ENCODE results near the gene ABHD14A. TPM values are rescaled to one million over a fixed set of nuclear protein-coding genes. Genes with fewer than 3 reads are reported as not detected.
A peak's percentile ranks its signal among the peaks of the same experiment; 100 is the strongest.

ABHD14A gene
- total and polyA plus RNA-seq, 2 of the 13 experiments (the other 11 are each of a cell fraction or from before 2014, with no cell fraction given) = 29.5 to 46.9 TPM

DNA sequence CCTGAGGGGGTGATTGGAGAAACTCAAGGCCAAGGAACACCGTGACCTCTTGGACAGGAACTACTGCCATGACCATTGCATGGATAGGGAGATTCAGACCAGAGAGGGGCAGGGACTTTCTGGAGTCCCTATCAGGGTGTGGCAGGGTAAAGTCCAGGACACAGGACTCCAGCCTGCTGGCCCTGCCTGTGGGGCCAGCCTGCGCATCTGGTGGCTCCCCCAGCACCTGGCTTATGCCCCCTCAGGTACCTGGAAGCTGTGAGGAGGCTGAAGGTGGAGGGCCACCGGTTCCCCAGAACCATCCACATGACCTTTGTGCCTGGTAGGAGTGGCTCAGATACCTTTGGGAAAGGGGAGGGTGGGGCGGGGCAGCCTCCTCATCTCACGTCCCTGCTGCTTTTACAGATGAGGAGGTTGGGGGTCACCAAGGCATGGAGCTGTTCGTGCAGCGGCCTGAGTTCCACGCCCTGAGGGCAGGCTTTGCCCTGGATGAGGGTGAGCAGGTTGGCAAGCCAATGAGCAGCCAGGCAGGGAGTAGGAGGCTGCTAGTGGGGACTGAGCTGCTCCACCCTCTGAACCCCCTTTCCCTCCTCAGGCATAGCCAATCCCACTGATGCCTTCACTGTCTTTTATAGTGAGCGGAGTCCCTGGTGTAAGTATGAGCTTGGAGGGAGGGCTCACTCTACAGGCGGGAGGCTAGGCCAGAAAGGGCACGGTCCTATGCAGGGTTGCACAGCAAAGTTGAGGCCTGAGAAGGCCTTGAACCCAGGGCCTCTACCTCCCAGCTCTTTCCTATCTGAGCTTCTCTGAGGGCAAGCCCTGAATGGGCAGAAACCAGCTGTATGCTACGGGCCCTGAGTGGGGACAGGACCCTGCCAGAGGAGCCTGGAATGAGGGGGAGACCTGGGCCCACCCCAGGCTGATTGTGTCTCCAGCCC lies 11.4 kb downstream of the ABHD14A start:
- Histone ChIP-seq H3K4me2 (ENCODE audit: low read depth, low read length) (peak overlapping the region; percentile 98), H3K36me3 (replicated peaks in 1 of 2; ENCODE audit: control insufficient read depth in 1 of 2, insufficient read depth in 2 of 2, low read length in 2 of 2) (peaks cover 0 to 1% of the 10 kb centered on the region in 2 experiments; a peak in 1 of 5 replicates), H3K9me3 (ENCODE audit: low read length) (no peaks in the 10 kb centered on the region), H3K27me3 (ENCODE audit: control insufficient read depth in 1 of 2, insufficient read depth in 2 of 2, low read length in 2 of 2) (no peaks in the 10 kb centered on the region), H4K20me1 (ENCODE audit: insufficient read depth, low read length) (no peaks in the 10 kb centered on the region), H2AFZ (ENCODE audit: low read length) (no peak overlapping the region), H3K4me1 (ENCODE audit: insufficient read depth, low read length) (peaks cover 45% of the 10 kb centered on the region), H3K9ac (ENCODE audit: insufficient read depth, low read depth, low read length) (0 out of 2 replicates have a peak overlapping the region, but pooled peaks have one; percentile 10), H3K4me3 (replicated peaks in 1 of 3; ENCODE audit: insufficient read depth in 1 of 3, low read depth in 2 of 3, low read length in 3 of 3) (peak overlapping the region in 1 of 3 experiments; percentile 10; a peak in 1 of 6 replicates), H3K79me2 (ENCODE audit: insufficient read depth, low read length) (peaks cover 17% of the 10 kb centered on the region), H3K27ac (ENCODE audit: extremely low read length, insufficient read depth, low read length) (peak overlapping the region; percentile 19)
- DNase-seq (ENCODE audit: low spot score) (no peak), ATAC-seq (no peak), FAIRE-seq (no peak)
- in situ Hi-C loops (cut with HindIII; ENCODE audit: extremely low pct_ligation_motif_present, low pct_unique_long_range_greater_than_20kb) = no loop called here
- POLR2A ChIA-PET = interaction anchor here (1.3 to 4.4 kb wide), 4 partner anchors 10 to 45 kb away, joined by 5 to 114 read pairs (median 12); partner anchors contain the start of genes ABHD14A, ABHD14B, PARP3 and RPL29
- intact Hi-C loops (cut with micrococcal nuclease; ENCODE audit: unreplicated experiment) = no loop called here
- BruUV-seq (replicated peaks) = no TSS peak
- WGBS (ENCODE audit: low lambda C conversion rate) = 61% methylated on average over 7 of the region's 12 CpGs
- CTCF ChIA-PET (ENCODE audit: low intra/inter-chr PET ratio, low total read pairs) = no interaction called here
- TF ChIP-seq NRL (CRISPR knock-in tag; IDR thresholded peaks at IDR 0.05; ENCODE audit: borderline replicate concordance) (no peak), SNAPC2 (CRISPR knock-in tag; IDR thresholded peaks at IDR 0.05) (no peak), FOSL1 (CRISPR knock-in tag; IDR thresholded peaks at IDR 0.05; ENCODE audit: borderline replicate concordance) (no peak), HNRNPL (IDR thresholded peaks at IDR 0.05; ENCODE audit: low read depth, low read length) (no peak), ZBTB7A (CRISPR knock-in tag; IDR thresholded peaks at IDR 0.05) (no peak), ZNF773 (CRISPR knock-in tag; IDR thresholded peaks at IDR 0.05; ENCODE audit: borderline replicate concordance) (no peak), ZNF83 (CRISPR knock-in tag; IDR thresholded peaks at IDR 0.05; ENCODE audit: borderline replicate concordance) (no peak), GMEB1 (CRISPR knock-in tag; IDR thresholded peaks at IDR 0.05; ENCODE audit: borderline replicate concordance) (no peak), ZNF281 (CRISPR knock-in tag; IDR thresholded peaks at IDR 0.05; ENCODE audit: borderline replicate concordance) (no peak)
- TF ChIP-seq, protein P1, sequence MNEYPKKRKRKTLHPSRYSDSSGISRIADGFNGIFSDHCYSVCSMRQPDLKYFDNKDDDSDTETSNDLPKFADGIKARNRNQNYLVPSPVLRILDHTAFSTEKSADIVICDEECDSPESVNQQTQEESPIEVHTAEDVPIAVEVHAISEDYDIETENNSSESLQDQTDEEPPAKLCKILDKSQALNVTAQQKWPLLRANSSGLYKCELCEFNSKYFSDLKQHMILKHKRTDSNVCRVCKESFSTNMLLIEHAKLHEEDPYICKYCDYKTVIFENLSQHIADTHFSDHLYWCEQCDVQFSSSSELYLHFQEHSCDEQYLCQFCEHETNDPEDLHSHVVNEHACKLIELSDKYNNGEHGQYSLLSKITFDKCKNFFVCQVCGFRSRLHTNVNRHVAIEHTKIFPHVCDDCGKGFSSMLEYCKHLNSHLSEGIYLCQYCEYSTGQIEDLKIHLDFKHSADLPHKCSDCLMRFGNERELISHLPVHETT (CRISPR knock-in tag; conservative IDR thresholded peaks at IDR 0.05) = no peak
- TF ChIP-seq, protein P2, sequence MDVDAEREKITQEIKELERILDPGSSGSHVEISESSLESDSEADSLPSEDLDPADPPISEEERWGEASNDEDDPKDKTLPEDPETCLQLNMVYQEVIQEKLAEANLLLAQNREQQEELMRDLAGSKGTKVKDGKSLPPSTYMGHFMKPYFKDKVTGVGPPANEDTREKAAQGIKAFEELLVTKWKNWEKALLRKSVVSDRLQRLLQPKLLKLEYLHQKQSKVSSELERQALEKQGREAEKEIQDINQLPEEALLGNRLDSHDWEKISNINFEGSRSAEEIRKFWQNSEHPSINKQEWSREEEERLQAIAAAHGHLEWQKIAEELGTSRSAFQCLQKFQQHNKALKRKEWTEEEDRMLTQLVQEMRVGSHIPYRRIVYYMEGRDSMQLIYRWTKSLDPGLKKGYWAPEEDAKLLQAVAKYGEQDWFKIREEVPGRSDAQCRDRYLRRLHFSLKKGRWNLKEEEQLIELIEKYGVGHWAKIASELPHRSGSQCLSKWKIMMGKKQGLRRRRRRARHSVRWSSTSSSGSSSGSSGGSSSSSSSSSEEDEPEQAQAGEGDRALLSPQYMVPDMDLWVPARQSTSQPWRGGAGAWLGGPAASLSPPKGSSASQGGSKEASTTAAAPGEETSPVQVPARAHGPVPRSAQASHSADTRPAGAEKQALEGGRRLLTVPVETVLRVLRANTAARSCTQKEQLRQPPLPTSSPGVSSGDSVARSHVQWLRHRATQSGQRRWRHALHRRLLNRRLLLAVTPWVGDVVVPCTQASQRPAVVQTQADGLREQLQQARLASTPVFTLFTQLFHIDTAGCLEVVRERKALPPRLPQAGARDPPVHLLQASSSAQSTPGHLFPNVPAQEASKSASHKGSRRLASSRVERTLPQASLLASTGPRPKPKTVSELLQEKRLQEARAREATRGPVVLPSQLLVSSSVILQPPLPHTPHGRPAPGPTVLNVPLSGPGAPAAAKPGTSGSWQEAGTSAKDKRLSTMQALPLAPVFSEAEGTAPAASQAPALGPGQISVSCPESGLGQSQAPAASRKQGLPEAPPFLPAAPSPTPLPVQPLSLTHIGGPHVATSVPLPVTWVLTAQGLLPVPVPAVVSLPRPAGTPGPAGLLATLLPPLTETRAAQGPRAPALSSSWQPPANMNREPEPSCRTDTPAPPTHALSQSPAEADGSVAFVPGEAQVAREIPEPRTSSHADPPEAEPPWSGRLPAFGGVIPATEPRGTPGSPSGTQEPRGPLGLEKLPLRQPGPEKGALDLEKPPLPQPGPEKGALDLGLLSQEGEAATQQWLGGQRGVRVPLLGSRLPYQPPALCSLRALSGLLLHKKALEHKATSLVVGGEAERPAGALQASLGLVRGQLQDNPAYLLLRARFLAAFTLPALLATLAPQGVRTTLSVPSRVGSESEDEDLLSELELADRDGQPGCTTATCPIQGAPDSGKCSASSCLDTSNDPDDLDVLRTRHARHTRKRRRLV (CRISPR knock-in tag; IDR thresholded peaks at IDR 0.05) = no peak

Data from HepG2 (cell line).